ENCODE measurements around the gene INAVA. TPM values are rescaled to one million over a fixed set of nuclear protein-coding genes. Genes with fewer than 3 reads are reported as not detected.
"Not testable (repeated sequence)": the region's sequence is repeated elsewhere in the genome, so short reads cannot be mapped to it uniquely, and the experiment has no call there.

INAVA gene
- total RNA-seq, 1 donor from 2014 or later = 35.8 TPM

DNA sequence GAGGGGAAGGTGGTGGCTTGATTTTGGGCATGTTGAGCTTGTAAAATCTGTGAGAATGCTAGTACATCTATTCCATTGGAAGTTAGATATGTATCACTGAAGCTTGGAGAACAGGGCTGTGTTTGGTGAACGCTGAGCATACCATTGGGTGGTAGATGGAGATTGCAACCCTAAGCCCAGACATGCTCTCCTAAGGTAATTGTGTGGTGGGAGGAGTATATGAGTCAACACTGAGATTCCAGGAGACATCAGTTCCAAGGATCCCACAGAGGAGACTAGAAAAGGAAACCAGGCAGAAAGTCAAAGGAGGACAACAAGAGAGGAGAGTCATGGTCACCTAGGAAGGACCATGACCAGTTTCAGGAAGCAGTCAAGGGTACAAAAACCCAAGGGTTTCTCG lies 68.4 kb downstream of the INAVA start:
- Mint-ChIP-seq H3K4me1 (ENCODE audit: unreplicated experiment) (no peaks in the 10 kb centered on the region), H3K9me3 (ENCODE audit: unreplicated experiment) (no peaks in the 10 kb centered on the region), H3K27ac (ENCODE audit: unreplicated experiment) (no peak overlapping the region), H3K27me3 (ENCODE audit: unreplicated experiment) (peaks cover 6% of the 10 kb centered on the region), H3K4me3 (ENCODE audit: unreplicated experiment) (no peak overlapping the region), H3K36me3 (ENCODE audit: low read depth, unreplicated experiment) (no peaks in the 10 kb centered on the region)
- TF ChIP-seq, protein P1, sequence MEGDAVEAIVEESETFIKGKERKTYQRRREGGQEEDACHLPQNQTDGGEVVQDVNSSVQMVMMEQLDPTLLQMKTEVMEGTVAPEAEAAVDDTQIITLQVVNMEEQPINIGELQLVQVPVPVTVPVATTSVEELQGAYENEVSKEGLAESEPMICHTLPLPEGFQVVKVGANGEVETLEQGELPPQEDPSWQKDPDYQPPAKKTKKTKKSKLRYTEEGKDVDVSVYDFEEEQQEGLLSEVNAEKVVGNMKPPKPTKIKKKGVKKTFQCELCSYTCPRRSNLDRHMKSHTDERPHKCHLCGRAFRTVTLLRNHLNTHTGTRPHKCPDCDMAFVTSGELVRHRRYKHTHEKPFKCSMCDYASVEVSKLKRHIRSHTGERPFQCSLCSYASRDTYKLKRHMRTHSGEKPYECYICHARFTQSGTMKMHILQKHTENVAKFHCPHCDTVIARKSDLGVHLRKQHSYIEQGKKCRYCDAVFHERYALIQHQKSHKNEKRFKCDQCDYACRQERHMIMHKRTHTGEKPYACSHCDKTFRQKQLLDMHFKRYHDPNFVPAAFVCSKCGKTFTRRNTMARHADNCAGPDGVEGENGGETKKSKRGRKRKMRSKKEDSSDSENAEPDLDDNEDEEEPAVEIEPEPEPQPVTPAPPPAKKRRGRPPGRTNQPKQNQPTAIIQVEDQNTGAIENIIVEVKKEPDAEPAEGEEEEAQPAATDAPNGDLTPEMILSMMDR (IDR thresholded peaks at IDR 0.05; ENCODE audit: unreplicated experiment) = no peak
- DNase-seq (ENCODE audit: low spot score) = no peak

DNA sequence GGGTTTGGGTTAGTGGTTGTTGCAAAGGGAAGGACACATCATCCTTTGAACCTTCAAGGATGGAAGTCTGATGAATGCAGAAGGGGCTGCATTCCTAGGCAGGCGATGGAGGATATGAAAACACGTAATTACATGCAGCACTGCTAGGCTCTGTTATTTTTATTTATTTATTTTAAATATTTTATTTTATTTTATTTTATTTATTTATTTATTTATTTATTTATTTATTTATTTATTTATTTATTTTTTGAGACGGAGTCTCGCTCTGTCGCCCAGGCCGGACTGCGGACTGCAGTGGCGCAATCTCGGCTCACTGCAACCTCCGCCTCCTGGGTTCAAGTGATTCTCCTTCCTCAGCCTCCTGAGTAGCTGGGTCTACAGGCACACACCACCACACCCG lies 69.2 kb downstream of the INAVA start:
- H3K27ac Mint-ChIP-seq (ENCODE audit: unreplicated experiment); H3K36me3 Mint-ChIP-seq (ENCODE audit: low read depth, unreplicated experiment); DNase-seq (ENCODE audit: low spot score); H3K27me3 Mint-ChIP-seq (ENCODE audit: unreplicated experiment); H3K9me3 Mint-ChIP-seq (ENCODE audit: unreplicated experiment); H3K4me1 Mint-ChIP-seq (ENCODE audit: unreplicated experiment); H3K4me3 Mint-ChIP-seq (ENCODE audit: unreplicated experiment): not testable (repeated sequence)

Other genes starting within 250 kb of the INAVA start
- gene DDX59, start 225.0 kb upstream of the INAVA start, total RNA-seq (ENCODE audit: unreplicated experiment) = 20.1 TPM
- gene CAMSAP2, start 156.0 kb upstream of the INAVA start, total RNA-seq (ENCODE audit: unreplicated experiment) = 39.5 TPM
- not detected for gene GPR25, start 21.9 kb upstream of the INAVA start, total RNA-seq (ENCODE audit: unreplicated experiment)
- 8.4 TPM for gene KIF21B, start 128.8 kb downstream of the INAVA start, total RNA-seq (ENCODE audit: unreplicated experiment)
- 0.08 TPM for gene CACNA1S, start 217.5 kb downstream of the INAVA start, total RNA-seq (ENCODE audit: unreplicated experiment)
- not detected for gene ASCL5, start 232.3 kb downstream of the INAVA start, total RNA-seq (ENCODE audit: unreplicated experiment)